Heart left ventricle (tissue), 13 donors: ENCODE data around the gene HOXA3.

Source experiments
- CTCF ChIP-seq, 12 donors: fragments of 200-600 bp; sonication (generic) in 4 of 12; IDR thresholded peaks; one replicate each; pipeline versions ENCODE4 v1.5.0 to v1.8.0; 2018 to 2022; ENCODE audit warnings: antibody characterized with exemption in 12 of 12, mild to moderate bottlenecking in 5 of 12
- POLR2A ChIP-seq, 2 donors: fragments of 450-650 bp; IDR thresholded peaks; one replicate each; pipeline ENCODE4 v1.6.1; 2017; ENCODE audit warnings: antibody characterized with exemption in 2 of 2, mild to moderate bottlenecking in 2 of 2, moderate library complexity in 2 of 2
- donor health status: ischemic (EF 13 %, LVEDD 7.1; RV severe dilation, severe dysfunction).
- donor health status: DM: no; HTN: yes; CAD: no.
- donor health status: DM: no; HTN: no; CAD: no.
- donor health status: ischemic (EF 25% LVEDD 6.9; RV normal size, moderate dysfunction).
- donor health status: ischemic (EF 25% LVEDD 5.7; RV mildly dilated, moderate dysfunction).
- donor health status: ischemic (EF 35%, LVEDD 5.7; RV mildly dilated, moderate dysfunction).
- donor health status: nonischemic (EF 11% LVEDD 7.7; RV severe dilation, severe dysfunction).
- donor health status: DM: yes; HTN: yes; CAD: no.
- donor health status: PGD.
- donor health status: ischemic (EF 29% LVEDD 5.4; RV normal size, mild dysfunction).
- donor health status: nonischemic (EF 23%, LVEDD 6.1; RV moderate dilation, normal function).

GRCh38 chr7:27148031-27148755 lies 4.2 kb downstream of the HOXA3 start:
- TF ChIP-seq POLR2A (IDR thresholded peaks at IDR 0.05) = no peak
- no peak for TF ChIP-seq CTCF (IDR thresholded peaks at IDR 0.05)
